NCI-H460 (cell line): ENCODE data around the gene BBS2. TPM values are rescaled to one million over a fixed set of nuclear protein-coding genes. Genes with fewer than 3 reads are reported as not detected.

Source experiments
- DNase-seq: peaks from one replicate; pipeline ENCODE4 v3.0.0-alpha.2; 2016; ENCODE audit warnings: low read depth; ENCODE audit errors: extremely low read depth
- total RNA-seq: library from RNA; depleted of rRNA; stranded (reverse); fragments of >200 nt; shearing (Covaris generic); gene quantifications from 2 replicates; pipeline ENCODE4 v1.2.3, GENCODE V29; 2014; rRNA removed

The BBS2 gene
- total RNA-seq, 1 experiment from 2014 or later: 75.3 TPM

DNA sequence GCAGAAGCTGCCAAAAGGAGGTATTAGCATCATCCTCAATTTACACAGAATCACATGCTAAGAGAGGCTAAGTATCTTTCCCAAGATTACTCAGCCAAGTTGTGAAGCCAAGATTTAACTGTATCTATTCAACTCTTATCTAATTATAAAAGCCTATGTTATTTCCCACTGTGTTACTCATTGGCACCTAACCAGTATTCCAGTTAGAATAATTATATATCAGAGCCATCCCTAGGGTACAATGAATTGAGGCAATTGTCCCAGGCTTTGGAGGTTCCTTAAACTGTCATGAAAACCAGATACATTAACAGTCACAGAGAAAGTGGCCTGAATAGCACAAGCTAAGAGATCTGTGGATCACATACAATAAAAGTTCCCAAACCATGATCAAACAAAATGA lies 83.6 kb downstream of the BBS2 start:
- DNase-seq: no peak

Other genes with a start within 250 kb of the BBS2 start
- 197 and 209 TPM in 2 replicates for gene AMFR, start 94.5 kb downstream of the BBS2 start, total RNA-seq
- 115 and 140 TPM in 2 replicates for gene NUDT21, start 68.7 kb downstream of the BBS2 start, total RNA-seq
- 121 and 132 TPM in 2 replicates for gene OGFOD1, start 68.5 kb downstream of the BBS2 start, total RNA-seq
- gene MT4, start 45.0 kb upstream of the BBS2 start, total RNA-seq: not detected in 2 replicates
- not detected in 2 replicates for gene MT3, start 69.5 kb upstream of the BBS2 start, total RNA-seq
- gene MT2A, start 88.6 kb upstream of the BBS2 start, total RNA-seq: 83.8 and 113 TPM in 2 replicates
- 2.3 TPM in 1 of 2 replicates, not detected in the other for gene MT1E, start 105.8 kb upstream of the BBS2 start, total RNA-seq
- not detected in 2 replicates for gene MT1M, start 112.6 kb upstream of the BBS2 start, total RNA-seq
- gene MT1A, start 118.6 kb upstream of the BBS2 start, total RNA-seq: 19.4 and 32.8 TPM in 2 replicates
- not detected in 2 replicates for gene MT1B, start 131.9 kb upstream of the BBS2 start, total RNA-seq
- 0.72 and 0.97 TPM in 2 replicates for gene MT1F, start 137.9 kb upstream of the BBS2 start, total RNA-seq
- gene MT1G, start 148.0 kb upstream of the BBS2 start, total RNA-seq: not detected in 2 replicates
- not detected in 2 replicates for gene MT1H, start 149.8 kb upstream of the BBS2 start, total RNA-seq
- gene MT1X, start 162.4 kb upstream of the BBS2 start, total RNA-seq: 5.6 and 11.3 TPM in 2 replicates
- gene NUP93, start 210.1 kb upstream of the BBS2 start, total RNA-seq: 78.1 and 87.7 TPM in 2 replicates